ENCODE data around the gene ENC1.

ENC1 gene

DNA sequence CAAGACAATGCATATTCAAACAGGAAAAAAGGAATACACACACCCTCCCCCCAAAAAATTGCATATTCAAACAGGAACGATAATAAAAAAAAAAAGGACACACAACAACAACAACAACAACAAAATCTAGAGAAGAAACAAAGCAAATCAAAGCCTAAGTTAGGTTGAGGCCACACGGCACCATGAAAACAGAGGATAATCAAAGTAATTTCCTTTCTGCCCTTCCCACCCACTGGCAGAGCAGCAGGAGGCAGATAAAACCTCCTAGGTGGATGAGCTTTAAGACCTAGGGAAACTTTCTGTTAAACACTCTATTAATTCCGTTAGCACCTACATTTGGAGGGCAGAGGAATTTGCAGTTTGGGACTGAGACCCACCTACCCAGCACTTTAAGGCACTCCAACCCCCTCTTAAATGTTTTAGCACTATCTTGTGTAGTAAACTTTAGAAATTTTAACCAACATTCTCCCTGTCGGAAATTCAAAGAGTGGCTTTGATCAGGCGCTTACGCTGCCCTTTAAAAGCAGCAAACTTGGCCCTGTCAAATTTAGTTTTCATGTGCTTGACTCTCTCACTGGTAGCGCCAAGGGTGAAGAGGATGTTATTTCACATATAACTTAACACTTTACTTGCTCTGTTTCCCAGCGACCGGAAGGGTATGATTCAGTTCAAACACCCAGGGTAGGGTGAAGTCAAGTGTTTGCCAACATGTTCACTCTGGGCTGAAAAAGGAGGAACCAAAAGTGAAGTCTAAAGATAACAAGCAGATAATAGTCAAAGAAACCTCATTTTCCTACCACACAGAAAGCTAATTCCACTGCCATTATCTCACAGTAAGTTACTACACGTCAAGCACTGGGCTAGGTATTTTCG is 9.2 kb downstream of the ENC1 start:
- DNase-seq (ENCODE audit: low spot score): no peak

DNA sequence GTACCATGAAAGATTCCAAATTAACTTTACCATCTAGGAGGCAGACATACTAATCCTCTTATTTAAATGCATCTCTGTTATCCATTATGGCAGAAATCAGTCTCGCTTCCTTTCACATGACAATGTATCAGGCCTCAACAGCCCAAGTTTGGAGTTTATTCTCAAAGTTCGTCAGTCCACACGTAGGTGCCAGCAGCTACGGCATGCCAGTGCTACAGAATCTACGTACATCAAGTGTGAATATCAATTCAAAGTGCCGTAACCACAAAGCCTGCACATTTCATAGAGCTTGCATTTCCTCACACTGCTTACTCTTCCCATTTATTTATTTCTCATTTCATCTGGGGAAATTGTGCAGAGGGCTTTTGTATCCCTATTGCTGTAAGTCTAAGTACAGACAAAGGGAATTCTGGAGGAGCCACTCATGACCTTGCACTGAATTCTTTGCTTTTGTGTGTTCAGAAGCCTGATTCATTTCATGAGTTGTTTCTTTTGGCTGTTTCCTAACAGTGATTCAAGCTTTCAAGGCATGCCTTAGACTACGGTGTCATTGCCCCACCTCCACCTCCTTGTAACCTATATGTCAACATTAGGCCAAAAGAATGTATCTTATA is 10.0 kb downstream of the ENC1 start:
- no peak for DNase-seq (ENCODE audit: low spot score)

DNA sequence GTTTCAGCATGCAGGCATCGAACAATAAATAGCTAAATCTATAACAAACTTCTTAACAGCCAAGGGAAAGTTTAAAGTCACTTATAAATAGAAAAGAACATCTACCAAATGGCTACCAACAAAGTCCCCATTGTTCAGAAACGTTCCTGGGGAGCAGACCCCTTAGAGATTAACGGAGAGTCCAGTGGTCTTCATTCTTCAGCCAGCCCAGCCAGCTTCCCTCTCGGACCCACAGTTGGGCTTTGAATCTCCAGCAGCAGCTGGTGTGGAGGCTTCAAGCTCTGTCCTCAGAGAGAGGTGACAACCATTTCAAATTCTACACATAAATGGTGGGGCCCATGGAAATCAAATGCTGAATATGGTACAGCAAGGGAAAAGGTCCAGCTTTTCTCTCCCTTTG is 11.2 kb downstream of the ENC1 start:
- no peak for DNase-seq (ENCODE audit: low spot score)

- DNase-seq (ENCODE audit: low spot score): no peak
Observed at GRCh38 chr5:74628359-74628758, 12.2 kb downstream of the ENC1 start.

DNA sequence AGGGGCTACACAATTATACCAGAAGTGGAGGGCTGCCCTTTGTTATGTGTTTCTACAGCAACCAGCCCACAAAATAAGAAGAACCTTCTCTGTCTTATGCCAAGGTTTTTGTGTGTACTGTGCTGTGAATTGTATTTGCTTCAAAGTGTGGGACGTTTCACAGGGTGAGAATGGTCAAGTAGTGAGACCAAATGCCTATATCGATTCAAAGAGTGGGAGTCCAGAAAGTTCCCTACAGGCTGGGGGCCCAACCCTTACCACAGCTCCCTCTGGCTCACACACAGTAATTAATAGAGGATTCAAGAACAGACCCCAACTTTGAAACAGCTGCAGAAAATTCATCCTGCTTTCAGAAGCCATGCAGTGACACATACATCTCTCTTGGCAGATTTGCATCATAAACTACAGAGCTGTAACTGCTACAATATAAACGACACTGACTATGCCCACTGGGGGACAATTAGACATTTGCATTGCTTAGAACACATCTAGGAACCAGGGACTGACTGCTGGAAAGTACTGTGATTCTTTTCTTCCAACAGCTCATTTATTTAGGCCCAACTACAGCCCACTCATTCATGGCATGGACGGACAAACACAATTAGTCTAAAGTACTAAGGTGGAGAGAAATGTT is 12.8 kb downstream of the ENC1 start:
- no peak for DNase-seq (ENCODE audit: low spot score)

DNA sequence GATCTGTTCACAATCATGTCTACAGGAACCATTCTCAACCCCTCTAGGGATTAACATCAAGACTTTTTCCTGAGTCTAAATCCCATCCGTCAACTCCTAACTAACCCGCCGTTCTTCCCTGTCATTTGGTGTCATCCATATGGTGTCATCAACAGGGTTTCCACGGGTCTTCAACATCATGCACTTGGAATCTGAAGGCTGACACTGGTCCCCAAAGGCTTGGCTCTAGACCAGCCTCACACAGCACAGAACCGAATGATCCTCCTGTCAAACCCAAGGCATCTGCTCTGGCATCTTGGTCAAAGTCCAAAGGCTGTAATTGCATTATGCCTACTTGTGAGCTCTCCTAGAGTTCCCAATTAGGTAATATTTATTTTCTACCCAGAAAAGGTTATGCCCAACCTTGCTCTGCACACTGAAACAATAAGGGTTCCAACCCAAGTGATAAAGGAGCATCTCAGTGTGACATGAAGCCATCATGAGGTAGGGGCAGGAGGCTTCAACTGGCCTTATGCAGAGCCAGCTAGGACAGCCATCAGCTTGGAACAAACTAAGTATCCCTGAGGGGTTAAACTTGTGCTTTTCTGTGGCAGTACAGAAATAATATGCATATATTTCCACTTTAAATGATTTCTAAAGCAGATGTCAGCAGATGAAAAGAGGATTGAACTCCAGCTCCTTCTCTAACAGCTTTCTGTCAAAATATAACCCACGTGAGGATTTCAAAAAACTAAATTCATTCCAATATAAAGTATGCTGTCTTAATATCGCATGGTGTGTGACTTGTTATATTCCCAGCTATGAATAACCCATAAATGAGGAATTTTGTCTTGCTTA is 13.9 kb downstream of the ENC1 start:
- no peak for DNase-seq (ENCODE audit: low spot score)

GRCh38 chr5:74625742-74626241 is 14.7 kb downstream of the ENC1 start:
- DNase-seq (ENCODE audit: low spot score): peak; percentile 43

DNA sequence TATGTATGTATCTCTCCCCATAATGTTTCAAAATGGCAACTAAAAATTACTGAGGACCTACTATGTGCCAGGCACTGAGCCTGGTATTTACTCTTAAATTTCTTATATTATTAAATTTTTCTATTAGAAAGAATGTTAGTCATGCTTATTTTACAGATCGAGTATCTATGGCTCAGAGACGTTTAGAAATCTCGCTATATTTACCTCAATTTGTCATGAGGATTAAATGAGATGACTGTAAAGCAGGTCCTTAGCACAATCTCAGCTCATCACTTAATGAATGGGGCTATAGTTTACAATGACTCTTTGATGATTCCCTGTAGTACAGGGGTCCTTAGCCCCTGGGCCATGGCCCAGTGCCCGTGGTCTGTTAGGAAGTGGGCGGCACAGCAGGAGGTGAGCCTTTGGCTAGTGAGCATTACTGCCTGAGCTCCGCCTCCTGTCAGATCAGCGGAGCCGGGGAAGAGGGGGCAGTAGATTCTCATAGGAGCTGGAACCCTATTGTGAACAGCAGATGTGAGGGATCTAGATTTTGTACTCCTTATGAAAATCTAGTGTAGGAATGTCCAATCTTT is 15.5 kb downstream of the ENC1 start:
- DNase-seq (ENCODE audit: low spot score): peak; percentile 59

DNA sequence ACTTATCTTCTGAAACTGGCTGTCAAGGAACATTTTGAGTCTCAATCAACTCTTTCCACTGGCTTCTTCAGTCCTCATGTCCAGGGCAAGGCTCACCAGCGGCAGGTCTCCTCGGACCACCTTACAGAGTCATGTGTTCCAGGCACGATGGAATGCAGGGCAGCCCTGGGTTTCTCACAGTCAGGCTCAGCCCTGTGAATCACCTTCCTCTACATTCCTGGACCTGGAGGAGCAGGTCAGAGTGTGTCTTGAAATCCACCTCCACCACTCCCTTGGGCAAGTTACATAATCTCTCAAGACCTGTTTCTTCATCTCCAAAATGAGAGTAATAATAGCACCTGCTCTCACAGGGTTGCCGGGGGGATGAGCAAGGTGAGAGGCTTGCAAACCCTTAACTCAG is 16.0 kb downstream of the ENC1 start:
- DNase-seq (ENCODE audit: low spot score): peak; percentile 45

DNA sequence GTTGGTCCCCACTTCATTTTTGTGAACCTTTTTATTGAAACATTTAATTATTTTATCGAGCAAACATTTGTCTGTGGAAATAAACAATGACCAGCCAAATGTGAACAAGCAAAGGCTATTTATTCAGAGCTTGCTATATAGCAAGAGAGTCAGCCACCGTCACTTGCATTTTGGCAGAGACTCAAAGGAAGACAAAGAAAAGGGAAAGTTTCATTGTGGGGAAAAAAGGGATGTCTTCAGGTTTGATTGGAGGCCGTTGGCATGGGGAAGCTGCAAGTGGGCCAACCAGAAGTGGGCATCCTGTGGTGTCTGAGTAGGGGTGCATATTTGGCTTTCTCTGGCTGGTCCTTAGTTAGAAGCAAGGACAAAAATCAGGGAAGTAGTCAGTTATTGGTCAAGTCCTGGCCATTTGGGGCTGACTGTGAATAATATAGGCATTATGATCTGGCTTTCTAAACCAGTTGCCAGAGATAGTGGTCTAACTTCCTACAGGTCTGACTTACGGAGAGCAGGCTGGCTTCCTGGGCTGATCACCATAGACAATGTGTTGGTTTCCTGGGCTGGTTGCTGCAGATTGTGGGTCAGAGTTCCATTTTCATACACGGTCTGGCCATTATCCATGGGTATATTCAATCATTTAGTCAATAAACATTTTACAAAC is 16.6 kb downstream of the ENC1 start:
- DNase-seq (ENCODE audit: low spot score): no peak

- DNase-seq (ENCODE audit: low spot score): no peak
Observed at GRCh38 chr5:74623006-74623611, 17.4 kb downstream of the ENC1 start.

DNA sequence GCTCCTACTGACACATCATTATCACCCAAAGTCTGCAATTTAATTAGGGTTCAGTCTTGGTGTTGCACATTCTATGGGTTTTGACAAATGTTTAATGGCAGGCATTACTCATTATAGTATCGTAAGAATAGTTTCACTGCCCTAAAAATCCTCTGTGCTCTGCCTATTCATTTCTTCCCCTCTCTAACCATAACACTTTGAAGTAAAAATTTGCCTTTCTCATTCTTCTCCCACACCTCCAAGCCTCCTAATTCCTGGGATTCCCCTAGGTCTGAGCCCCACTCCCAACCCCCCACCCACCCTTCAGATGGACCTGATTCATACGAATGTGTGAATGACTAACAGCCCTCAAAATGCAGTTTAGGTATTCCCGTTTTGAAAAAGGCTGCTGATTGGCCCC is 18.4 kb downstream of the ENC1 start:
- peak; percentile 33 for DNase-seq (ENCODE audit: low spot score)

DNA sequence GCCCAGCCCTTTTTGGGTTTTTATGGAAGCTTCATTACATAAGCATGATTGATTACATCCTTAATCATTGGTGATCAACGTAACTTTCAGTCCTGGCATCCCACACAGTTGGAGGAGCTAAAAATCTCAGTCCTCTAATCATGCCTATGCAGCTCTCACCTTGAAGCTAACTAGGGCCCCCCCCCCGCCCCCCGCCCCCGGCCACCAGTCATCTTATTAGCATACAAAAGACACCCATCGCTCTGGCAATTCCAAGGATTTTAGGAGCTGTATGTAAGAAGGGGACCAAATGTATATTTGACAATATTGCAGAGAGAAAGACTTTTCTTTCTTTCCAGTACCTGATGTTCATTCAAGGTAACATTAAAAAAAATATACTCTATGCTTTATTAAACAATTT is 19.0 kb downstream of the ENC1 start:
- DNase-seq (ENCODE audit: low spot score): no peak

- peak; percentile 32 for DNase-seq (ENCODE audit: low spot score)
Observed at GRCh38 chr5:74619308-74619707, 21.2 kb downstream of the ENC1 start.

DNA sequence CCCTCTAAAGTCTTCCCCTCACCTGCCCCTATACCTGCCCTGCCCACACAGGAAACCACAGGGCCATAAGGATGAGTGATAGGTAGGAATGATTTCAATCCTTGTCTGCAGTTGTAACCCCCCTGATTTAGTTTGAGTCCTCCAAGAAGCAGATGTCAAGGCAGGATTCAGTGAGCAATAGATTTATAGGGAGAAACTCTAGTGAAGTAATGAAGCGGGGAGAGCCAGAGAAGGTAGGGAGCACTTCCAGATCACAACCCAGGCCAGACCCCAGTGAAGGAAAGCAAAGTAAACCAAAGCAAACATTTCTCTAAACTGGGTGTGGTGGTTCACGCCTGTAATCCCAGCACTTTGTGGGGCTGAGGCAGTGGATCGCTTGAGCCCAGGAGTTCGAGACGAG is 22.4 kb downstream of the ENC1 start:
- DNase-seq (ENCODE audit: low spot score): no peak

DNA sequence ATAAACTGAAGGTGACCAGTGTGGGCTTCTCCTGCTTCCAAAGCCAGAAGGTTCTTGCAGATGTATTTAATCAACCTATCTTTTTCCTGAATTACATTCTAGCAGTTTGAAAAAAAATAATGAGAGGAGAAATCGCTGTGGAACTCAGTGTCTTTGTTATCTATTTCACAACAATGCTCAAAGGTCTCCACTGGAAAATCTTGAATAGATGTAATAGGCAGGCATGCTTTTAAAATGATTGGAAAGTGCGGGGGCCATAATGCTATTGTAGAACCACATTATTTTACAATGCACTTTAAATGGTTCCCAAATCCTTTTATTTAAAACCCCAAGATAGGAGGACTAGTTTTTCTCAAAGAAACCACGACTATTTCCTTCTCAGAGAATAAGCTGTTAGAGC is 23.3 kb downstream of the ENC1 start:
- DNase-seq (ENCODE audit: low spot score): no peak

GRCh38 chr5:74616236-74617146 is 24.0 kb downstream of the ENC1 start:
- DNase-seq (ENCODE audit: low spot score): peak; percentile 40

- no peak for DNase-seq (ENCODE audit: low spot score)
Observed at GRCh38 chr5:74613283-74613682, 27.2 kb downstream of the ENC1 start.

DNA sequence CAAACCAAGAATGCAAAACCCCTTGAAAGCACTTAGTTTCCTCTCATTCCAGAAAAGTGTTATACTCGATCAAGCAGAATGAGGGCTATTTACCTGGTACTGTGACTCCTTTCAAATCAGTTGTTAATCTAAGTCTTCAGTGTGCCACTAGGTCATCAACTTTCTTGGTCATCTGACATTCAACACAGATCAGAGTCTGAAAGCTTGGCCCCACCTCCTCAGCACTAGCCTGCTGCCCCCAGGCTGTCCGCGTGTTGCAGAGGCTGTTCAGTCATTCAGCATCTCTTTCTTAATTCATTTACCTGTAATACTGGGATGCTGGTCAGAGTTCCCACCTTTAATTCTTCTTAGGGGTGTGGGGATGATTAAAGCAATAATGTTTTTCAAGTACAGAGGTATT is 28.5 kb downstream of the ENC1 start:
- DNase-seq (ENCODE audit: low spot score): no peak

All from ecto neural progenitor cell (in vitro differentiated cells).